DMS53 treated with DMSO at 0.1 percent for 48 hours (cell line): ENCODE measurements around the gene CERS1.

ENCODE experiments used
- DNase-seq: peaks from one replicate; lab custom pipeline; 2025; ENCODE audit not compliant: unreplicated experiment; lab: John Stamatoyannopoulos, UW

Gene CERS1

GRCh38 chr19:18858906-18859646 is 36.9 kb downstream of the CERS1 start:
- DNase-seq: no peak

GRCh38 chr19:18857223-18857622 is 38.7 kb downstream of the CERS1 start:
- no peak for DNase-seq

DNA sequence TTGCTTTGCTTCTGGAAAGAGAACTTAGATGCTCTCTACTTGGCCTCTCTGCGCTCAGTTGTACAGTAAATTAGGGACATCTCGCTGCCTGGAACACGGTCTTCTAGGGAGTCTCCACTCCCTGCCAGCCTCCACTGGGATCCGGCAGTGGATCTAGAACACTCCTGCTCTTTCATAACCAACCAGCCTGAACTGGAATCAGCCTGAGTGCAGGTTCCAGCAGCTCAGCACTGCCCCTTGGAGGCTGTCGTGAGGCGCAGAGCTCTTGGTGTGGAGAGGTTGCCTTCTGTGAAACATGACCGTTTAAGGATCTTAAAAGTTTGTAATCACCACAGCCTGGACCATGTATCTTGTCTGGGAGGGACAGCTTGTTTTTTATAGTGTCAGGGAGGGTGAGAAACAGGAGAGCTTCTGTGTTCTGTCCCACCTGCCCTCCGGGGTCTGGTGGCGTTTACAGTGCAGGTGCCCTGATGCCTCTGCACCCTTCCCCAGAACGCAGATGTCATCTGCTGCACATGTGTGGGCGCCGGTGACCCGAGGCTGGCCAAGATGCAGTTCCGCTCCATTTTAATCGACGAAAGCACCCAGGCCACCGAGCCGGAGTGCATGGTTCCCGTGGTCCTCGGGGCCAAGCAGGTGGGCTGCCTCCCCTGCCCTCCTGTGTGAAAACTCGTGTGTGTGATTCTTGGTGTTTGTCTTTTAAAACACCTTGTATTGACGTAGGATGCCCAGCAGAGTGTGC is 39.4 kb downstream of the CERS1 start:
- DNase-seq: no peak

DNA sequence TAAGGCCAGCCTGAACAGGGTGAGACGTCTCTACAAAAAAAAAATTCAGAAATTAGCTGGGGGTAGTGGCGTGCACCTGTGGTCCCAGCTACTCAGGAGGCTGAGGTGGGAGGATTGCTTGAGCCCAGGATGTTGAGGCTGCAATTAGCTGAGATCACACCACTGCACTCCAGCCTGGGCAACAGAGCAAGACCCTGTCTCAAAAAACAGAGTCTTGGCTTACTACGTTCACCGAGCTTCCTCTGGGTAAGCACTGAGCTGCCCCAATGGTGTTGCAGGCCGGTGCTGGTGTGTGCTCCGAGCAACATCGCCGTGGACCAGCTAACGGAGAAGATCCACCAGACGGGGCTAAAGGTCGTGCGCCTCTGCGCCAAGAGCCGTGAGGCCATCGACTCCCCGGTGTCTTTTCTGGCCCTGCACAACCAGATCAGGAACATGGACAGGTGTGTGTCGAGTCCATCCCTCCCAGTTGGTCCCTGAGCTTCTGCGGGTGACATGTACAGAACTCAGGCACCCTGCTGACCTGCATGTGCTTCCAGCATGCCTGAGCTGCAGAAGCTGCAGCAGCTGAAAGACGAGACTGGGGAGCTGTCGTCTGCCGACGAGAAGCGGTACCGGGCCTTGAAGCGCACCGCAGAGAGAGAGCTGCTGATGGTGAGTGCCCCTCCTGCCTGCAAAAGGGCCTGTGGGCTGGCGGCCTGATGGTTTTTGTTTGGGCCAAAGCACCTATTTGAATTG is 40.1 kb downstream of the CERS1 start:
- DNase-seq: no peak

- DNase-seq: no peak
Observed at GRCh38 chr19:18854982-18855381, 41.0 kb downstream of the CERS1 start.

DNA sequence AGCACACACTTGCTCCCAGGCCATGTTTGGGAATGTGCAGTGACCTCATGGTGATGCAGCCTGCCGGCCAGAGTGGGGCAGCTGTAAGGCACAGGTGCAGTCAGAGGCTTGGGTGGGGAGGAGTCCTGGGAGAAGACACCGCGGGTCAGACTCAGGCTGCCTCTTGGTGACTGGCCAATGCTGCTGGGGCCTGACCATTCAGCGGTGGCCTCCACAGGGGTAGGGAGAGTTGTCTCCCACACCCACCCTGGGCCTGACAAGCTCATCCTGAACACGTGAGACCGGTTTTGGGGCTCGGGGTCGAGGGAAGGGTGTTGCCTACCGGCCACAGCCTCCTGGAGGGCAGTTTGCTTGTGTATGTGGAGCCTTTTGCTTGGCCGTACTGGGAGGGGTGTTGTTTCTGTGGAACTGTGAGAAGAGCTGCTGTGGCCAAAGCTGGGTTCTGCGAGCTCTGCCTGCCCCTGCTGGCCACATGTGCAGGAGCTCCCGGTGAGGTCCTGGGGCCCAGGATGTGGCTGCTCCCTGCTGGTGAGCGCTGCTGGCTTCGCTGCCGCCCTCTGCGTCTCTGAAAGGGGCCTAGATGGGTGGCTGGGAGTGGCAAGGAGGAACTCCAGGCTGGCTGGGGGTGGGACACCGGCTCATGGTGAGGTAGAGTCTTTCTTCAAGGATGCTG is 42.1 kb downstream of the CERS1 start:
- no peak for DNase-seq

GRCh38 chr19:18852648-18853047 is 43.3 kb downstream of the CERS1 start:
- no peak for DNase-seq

DNA sequence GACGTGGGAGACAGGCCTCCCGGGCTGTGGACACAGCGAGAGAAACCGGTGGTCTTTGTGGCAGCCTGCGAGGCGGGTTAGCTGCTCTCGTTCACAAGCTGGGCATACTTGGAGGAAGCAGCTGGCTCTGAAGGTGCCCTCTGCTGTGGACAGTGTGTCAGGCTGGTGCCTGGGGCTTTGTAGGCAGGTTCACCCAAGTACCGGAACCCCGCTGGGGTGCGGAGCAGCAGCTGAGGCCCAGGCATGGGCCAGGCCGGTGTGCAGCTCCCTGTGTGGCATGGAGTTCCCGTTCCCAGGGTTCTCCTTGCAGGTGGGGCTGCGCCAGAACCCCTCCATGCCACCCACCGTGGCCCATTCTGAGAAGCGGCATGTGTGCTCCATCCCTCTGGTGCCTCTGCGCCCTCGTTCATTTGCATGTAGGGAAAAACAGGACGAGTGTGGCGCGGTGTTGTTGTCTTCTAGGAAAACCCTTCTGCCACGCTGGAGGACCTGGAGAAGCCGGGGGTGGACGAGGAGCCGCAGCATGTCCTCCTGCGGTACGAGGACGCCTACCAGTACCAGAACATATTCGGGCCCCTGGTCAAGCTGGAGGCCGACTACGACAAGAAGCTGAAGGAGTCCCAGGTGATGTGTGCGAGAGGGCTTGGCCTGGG is 44.2 kb downstream of the CERS1 start:
- DNase-seq: no peak

- no peak for DNase-seq
Observed at GRCh38 chr19:18850471-18851375, 45.2 kb downstream of the CERS1 start.

GRCh38 chr19:18849838-18850400 is 46.0 kb downstream of the CERS1 start:
- DNase-seq: no peak

GRCh38 chr19:18848878-18849661 is 46.9 kb downstream of the CERS1 start:
- no peak for DNase-seq

- DNase-seq: no peak
Observed at GRCh38 chr19:18847549-18848463, 48.2 kb downstream of the CERS1 start.

DNA sequence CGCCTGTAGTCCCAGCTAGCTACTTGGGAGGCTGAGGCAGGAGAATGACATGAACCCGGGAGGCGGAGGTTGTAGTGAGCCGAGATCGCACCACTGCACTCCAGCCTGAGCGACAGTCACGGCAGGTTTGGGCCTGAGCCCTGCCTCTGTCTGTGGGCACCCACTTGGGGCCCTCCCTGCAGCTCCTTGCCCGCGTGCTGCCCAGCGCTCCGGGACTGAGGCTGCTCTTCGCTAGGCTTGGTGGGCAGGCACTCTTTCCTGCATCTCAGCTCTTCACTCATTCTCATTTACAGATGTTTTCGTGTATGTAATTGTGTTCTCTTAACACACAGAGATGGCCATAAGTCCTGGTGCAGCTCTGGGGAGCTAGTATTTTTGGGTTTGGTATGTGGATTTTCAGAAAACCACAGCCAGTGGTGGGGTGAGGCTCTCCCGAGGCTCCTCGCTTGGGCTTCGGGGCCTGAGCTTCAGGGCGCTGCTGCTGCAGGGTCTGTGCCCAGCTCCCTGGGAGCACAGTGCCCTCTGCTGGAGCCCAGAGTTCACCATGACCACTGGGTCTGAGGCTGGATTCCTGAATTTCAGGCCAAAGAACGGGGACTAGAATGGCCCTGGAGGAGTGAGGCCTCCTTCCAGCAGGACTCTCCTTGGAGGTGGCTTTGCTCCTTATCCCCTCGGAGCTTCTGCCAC is 49.0 kb downstream of the CERS1 start:
- peak; percentile 20 for DNase-seq

GRCh38 chr19:18845961-18846360 is 50.0 kb downstream of the CERS1 start:
- no peak for DNase-seq

DNA sequence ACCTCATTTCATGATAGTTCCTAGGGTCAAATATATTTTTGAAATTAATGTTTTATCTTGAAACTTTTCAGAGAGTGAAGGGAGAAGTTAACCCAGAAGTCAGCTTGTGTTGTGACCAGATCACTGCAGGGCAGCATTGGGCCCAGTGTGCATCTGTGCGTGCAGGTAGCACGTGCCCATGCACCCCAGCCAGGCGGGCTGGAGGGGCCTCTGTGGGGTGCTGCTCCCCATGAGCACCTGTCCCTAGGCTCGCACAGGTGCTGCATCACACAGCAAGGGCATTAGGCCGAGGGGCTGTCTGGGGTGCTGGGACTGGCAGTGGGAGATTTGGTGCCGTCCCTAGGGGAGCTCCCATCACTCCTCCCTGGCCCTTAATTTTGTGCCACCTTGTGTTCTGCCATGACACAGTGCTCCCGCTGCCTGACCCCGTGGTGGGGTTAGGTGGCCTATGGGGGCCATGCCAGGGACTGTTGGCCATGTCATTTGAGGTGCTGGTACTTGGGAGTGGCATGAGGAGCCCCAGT is 51.1 kb downstream of the CERS1 start:
- no peak for DNase-seq

GRCh38 chr19:18843960-18844359 is 52.0 kb downstream of the CERS1 start:
- DNase-seq: no peak

- no peak for DNase-seq
Observed at GRCh38 chr19:18842166-18842565, 53.8 kb downstream of the CERS1 start.
